NK-92 treated with Interleukin-12 subunit alpha and Interleukin-12 subunit beta, amount 100 ng/mL, for 24 hours (cell line): ENCODE measurements around the gene CCDC92.
A peak's percentile ranks its signal among the peaks of the same experiment; 100 is the strongest.

ENCODE experiments used
- DNase-seq: peaks from one replicate; lab custom pipeline; 2025; lab: John Stamatoyannopoulos, UW

CCDC92 gene, protein sequence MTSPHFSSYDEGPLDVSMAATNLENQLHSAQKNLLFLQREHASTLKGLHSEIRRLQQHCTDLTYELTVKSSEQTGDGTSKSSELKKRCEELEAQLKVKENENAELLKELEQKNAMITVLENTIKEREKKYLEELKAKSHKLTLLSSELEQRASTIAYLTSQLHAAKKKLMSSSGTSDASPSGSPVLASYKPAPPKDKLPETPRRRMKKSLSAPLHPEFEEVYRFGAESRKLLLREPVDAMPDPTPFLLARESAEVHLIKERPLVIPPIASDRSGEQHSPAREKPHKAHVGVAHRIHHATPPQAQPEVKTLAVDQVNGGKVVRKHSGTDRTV

DNA sequence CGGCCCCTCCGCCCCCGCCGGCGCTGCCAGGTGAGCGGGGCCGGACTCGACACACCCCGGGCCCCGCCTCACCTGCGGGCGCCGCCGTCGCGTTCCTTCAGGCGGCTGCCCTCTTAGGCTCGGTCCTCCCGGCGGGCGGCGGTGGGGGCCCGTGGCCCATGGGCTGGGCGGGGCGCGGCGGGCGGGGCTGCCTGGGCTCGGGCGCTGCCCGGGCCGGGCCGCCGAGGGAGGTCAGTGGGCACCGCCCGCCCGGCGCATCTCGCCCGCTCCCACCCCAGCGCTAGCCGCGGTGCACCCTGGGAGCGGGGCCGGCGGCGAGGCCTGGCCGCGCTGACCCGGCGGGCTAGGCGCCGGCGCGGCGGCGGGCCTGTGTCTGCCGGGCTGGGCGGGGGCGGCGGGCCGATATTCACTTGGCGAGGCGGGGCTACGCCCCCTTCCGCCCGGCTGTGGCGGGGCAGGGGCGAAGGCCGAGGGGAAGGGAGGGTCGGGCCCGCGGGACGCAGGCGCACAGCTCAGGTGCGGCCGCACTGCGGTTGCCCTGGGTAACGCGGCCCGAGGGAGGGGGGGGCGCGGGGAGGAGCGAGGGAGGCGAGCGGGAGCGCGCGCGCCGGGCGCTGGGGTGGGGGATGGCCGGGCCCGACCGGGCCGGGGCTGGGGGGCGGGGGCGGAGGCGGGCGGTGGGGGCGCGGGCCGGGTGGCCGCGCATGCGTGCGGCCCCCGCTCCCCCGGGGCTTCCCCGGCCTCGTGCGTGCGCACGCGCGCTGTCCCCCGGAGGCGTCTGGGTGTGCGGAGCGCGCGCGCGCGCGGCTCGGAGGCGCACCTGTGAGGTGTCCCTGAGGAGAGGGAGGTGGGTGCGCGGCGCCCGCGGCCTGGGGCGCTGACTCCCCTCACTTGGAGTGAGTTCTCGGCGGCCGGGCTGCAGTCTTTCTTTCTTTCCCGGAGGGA is at the start of gene CCDC92, which contains the start of gene ZNF664:
Gene CCDC92 (minus strand): TSS at position 375 of the 945 bp plus-strand sequence. CDS start 28,526 bp downstream, outside the sequence.
Gene ZNF664 (plus strand): TSS at position 759 of the 945 bp plus-strand sequence. CDS start 38,930 bp downstream, outside the sequence.
- DNase-seq = peak; percentile 94

DNA sequence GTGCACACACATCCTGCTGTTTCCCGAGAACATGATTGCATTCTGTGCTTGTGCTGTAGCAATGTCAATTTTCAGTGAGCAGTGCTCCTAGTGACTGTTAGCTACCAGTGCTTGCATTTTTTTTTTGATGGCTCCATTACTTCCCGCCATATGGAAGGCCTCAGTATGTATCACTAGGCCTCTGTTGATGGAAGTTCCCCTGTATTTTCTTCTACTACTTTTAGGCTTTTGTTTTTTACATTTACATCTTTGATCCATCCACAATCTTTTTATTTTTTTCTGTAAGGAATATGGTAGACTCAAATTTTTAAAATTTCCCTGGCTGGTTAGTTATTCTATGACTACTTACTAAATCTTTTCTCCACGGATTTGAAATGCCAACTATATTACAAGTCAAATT is 49.5 kb upstream of the CCDC92 start:
- DNase-seq = no peak

DNA sequence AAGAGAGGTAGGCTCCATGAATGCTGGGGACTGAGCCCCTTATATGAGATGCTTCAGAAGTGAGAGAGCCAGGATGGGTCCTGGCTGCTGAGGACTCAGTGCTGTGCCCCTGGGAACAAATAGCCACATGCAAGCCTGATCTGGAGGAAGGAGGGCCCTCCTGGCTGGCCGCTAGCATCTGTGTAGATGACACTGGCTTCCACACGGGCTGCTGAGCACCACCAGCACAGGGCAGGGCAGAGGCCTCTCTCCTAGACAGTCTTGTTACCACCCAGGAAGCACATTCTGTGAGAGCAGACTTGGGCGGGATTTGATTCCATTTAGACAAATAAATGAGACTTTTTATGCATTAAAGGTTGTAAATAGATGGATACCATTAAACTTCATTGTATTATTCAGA is 48.4 kb upstream of the CCDC92 start:
- no peak for DNase-seq

DNA sequence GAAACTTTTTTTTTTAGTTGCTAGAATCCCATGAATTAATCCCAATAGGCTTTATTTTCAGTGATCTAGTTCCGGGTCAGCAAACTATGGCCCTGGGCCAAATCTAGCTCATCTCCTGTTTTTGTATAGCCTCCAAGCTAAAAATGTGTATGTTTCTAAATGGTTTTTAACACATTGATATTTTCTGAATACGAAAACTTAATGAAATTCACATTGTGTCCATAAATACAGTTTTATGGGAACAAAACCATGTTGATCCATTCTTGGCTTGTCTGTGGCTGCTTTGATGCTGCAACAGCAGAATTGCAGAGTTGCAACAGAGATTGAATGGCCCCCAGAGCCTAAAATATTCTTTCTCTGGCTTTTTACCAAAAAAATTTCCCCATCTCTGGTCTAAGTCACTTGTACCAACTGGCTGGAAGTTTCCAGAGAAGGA is 47.9 kb upstream of the CCDC92 start:
- DNase-seq = no peak

DNA sequence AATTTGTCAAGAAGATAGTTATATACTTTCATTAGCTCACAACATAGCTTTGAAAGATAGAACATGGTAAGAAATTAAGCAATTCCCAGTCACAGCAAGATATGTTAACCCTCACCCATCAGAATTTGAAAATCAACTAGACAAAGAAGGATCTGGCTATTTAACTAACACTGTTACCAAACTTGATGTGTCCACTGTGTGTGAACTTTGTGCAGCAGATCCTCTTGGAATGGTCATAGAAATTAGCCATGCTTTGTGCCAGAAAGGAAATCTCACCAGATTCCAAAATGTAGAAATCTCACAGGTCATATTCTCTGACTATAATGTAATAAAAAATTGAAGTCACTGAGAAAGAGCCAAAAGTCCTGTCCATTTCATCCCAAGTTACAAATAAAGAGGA is 46.5 kb upstream of the CCDC92 start:
- no peak for DNase-seq

DNA sequence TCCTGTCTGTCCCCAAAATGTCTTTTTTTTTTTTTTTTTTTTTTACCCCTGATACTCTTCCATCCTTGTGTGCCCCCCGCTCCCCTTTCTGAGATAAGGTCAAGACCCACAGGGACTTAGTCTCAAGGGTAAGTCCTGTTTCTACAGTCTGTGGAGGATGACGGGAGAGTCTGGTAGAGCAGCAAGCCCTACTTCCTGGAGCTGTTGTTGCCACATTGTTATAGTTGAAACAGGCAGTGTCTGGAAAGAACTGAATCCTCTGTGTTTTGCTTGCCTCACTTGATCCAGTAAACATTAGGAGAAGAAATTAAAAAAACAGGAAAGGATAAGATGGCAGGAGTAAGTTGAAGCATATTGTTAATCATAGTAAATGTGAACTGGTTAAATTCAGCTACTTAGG is 45.9 kb upstream of the CCDC92 start:
- DNase-seq = no peak

DNA sequence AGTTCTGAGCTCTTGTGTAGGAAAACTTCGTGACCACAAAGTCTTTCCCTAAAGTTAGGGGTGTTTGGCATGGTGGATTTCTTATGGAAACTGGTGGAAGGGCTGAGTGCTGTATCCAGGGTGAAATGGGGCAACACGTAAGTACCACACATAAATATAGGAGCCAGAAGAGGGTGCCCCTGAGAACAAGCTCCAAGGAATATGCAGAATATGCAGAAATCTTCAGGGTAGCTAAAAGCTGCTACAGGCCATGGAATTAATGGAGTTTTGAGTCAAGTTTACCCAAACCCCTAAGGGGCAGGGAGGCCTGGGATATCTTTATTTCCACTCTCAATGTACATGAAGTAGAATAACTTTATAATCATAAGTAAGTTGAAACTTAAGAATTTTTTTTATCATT is 44.4 kb upstream of the CCDC92 start:
- DNase-seq = no peak

DNA sequence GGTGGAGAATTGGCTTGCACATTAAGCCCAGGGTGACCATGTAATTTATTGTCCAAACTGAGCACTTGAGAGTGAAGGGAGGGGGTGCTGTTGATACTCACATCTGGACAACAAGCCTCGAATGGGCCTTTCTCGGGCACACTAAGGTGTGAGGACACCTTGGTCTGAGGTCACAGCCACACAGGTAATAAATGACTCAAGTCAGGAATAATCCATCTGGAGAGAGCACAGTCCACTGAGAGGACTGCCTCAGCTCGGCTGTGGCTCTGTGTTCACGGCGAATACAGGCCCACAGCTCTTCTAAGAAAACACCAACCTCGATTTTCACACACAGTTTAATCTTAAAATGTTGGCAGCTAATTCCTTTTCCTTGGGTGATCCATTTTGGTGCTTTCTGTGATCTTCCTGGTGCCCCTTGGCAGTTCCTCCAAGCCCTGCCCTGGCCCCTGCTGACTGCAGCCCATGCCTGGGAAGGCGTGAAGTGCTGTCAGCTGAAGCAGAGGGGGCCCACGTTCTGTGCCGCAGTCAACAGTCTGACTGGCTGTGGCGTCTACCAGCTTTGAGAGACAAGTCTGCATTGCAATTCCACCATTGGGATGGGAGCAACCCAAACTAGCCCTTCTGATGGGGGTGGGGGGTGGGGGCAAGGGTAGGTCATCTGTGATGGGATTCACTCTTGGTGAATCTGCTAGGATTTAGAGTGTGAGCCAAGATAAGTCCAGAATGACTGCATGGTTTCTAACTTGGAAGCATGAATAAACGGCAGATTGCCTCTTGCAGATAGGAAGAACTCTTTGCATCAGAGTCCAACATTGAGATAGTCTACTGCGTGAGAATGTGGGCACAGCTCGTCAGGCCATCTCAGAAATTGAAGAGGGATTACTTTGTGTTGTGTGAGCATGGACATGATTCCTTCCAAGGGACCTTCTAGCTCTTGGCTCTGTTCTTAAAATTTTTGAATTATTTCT is 43.1 kb upstream of the CCDC92 start:
- DNase-seq = no peak

DNA sequence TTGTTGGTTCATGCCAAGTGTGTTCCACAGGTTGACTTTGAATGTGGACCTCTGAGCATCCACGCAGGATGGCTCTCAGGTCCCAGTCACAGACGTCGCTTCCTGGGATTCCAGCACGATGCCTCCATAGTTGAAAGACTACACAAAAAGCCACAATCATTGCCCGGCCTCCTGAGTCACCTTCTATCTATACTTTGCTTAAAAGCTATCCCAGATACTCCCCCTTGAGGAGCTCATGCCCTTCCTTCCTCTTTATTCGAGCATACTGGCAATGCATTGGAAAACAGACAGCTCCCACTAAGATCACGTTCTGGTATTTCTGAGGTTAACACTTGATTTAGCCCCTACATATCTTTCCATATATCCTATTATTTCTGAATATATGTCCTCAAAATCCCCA is 40.4 kb upstream of the CCDC92 start:
- no peak for DNase-seq

DNA sequence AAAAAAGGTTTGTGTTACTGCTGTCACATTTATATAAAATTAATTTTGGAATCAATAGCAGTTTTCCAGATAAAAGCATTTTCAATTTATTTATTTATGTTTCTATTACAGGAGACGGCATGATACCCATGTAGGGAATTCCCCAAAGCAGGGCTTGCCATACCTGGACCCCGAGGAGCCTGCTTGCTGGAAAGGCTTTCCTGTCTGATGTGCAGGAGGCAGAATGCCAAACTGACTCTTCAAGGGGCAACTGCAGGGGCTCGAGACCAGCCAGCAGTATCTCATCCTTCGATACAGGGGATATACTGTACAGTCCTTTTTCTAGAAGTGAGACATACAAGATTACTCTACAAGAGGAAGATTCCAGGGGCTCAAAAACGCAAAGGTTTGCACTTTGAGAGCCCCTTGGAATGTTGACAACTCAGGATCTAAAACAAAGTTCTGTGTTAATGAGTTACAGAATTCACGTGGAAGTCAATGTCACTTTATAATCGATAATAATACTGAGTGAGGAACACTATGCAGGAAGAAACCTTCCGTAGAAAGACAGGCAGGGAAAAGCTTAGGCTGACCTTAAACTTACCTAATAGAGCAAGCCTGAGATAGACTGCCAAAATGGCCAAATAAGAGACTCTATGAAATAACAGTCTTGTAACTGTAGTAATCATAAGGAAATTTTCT is 38.9 kb upstream of the CCDC92 start:
- no peak for DNase-seq

DNA sequence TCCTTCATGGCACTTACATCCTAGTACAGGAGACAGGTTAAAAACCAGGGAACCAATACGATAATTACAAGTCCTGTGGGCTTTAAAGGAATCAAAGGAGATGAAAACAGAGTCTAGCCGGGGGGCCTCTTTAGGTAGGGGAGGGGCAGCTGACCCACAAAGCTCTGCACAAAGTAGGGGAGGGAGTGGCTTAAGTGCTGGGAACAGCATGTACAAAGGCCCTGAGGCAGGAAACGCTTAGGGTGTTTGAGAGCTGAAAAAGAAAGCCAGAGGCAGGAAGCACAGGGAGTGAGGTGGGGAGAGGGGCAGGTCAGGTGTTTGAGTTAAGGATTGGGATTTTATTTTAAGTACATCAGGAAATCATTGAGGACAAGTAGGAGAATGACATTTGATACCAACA is 38.1 kb upstream of the CCDC92 start:
- no peak for DNase-seq

DNA sequence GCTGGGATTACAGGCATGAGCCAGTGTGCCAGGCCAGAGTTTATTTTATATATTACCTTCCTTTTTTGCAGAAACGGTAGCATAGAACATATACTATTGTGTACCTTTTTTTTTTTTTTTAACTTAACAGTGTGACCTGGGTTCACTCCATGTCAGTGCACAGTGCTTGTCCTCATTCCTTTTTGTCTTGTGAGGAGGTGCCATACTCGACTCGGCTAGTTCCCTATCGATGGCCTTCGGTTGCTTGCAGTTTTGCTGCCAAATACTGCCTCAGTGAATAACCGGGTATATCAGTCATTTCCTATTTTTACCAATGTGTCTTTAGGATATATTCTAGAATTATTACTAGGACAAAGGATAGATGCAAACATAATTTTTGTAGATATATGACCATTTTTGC is 37.1 kb upstream of the CCDC92 start:
- no peak for DNase-seq

DNA sequence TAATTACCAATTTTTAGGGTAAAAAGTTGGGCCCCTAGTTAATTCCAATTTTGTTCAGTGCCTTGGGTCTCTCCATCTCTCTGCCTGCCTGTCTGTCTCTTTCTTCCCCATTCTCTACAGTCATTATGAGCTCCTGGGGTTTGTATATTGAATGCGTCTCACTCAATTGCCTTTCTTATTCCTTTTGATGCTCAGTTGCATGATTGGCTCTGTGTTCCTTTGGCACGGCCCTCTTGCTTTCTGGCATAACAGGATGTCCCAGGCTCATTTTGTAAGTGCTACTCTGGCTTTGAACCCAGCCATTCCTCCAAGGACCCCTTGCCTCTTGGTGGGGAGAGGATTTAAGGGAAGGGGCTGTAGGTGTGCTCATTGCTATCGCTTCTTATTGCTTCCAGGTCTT is 36.0 kb upstream of the CCDC92 start:
- no peak for DNase-seq

DNA sequence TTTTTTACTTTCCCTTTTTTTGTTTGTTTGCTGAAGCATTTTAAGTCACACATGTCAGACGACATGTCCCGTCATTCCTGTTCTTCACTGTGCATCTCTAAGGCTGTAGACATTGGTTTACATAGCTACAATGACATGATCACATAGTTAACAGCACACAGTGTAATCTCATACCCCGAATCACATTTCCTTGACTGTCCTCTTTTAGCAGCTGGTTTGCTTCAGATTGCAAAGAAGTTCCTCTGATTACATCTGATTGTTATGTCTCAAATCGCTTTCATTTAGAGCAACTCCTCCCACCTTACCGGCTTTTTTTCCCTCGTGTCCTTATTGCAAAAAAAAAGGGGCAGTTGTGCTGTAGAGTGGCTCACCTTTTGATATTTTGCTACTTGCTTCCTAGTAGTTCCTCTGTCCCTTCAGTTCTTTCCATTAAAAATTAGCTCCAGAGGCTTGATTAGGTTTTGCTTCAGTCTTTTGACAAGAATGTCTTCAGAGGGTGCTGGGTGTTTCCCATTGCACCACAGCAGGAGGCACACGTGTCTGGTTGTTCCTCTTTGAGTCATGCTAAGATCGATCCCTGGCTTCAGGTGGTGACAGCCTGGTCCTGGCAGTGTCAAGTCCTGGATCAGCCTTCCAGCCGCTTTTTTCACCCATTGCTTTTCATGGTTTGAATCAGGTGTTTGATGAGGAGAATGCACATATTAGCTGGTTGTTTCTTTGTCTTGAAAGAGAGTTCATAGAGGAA is 35.4 kb upstream of the CCDC92 start:
- DNase-seq = no peak

DNA sequence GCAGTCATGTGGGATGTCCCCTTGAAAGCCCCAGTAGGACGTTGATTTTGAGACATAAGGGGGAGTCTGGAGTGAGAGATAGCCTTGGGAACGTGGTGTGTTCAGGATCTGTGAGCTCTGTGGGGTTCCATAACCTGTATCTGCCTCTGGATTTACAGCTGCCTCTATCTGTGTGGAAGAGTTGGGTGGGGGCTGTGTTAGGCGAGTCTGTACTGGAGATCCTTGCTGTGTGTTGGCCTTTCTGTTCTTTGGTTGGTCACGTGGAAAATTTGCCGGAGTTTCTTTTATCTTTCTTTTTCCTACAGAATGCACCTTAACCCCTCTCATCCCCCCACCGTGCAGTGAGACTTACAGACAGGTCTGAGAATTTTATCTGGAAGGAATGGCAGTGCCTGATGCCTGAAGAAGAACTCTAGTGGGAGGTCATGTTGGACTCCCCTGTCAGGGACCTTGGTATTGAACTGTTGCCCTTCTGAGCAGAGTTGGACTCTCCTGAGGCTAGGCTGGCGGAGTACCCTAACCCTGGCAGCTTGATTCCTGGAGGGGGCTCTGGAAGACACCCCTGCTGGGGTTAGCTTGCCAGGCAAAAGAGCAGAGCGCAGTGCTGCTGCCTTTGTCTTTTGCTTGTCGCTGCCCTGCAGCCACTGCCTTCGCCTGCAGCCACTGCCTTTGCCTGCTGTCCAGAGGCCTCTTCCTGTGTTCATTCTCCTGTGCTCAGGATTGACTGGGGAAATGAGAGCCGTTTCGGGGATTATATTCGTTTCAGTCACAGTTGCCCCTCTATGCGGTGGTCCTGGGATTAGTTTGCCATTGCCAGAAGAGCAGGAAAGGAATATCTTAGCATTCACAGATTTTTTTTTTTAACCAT is 34.4 kb upstream of the CCDC92 start:
- no peak for DNase-seq

DNA sequence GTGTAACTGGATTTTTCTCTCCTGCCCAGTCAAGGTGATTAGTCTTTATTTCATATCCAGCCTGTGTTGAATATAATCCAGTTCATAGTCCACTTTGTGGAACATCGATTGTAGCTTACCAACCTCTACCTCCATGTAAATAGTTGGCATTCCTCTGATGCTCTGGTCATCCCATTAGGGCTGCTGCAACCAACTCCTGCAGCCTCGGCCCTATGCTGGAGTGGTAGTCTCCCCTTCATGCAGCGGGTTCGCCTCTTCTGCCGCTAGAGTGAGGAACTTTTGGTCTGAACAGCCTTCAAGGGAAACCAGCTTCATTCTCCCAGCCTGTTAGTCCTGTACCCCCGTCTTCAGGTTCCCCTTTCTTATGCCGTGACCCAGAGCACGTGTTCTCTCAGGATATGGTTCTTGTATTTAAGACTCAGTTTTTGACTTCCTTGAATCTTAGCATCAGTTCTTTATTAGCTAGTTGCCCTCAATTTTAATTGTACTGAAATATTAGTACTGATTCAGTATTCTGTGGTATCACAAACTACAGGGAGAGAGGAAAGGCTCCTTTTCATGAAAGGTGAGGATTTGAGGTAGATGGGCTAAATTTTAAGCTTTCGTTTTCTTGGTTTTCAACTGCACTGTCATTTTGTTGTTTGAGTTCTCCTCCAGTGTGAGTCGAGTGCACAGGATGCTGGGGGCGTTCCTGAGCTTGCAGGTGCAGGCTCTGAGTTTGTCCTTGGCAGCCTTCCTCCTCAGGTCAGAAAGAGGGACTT is 33.6 kb upstream of the CCDC92 start:
- DNase-seq = no peak

DNA sequence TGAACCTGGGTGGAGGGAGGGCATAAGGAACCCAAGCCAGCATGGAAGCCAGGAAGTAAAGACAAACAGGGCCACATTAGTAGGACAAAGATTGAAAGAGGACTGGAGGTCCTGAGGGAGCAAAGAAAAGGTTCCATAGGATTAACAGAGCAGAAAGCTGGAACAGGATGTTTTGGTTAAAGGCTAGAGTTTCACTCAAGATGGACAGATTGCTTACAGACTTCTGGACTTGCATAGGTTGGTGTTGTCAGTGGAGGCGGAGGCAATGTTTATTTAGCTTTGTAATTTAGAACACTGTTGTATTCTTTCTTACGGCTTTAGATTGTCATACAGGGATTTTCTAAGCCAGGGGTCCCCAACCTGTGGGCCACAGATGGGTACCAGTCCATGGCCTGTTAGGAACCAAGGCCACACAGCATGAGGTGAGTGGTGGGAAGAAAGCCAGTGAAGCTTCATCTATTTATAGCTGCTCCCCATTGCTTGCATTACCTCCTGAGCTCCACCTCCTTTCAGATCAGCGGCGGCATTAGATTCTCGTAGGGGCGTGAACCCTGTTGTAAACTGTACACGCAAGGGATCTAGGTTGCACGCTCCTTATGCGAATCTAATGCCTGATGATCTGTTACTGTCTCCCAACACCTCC is 31.7 kb upstream of the CCDC92 start:
- no peak for DNase-seq

DNA sequence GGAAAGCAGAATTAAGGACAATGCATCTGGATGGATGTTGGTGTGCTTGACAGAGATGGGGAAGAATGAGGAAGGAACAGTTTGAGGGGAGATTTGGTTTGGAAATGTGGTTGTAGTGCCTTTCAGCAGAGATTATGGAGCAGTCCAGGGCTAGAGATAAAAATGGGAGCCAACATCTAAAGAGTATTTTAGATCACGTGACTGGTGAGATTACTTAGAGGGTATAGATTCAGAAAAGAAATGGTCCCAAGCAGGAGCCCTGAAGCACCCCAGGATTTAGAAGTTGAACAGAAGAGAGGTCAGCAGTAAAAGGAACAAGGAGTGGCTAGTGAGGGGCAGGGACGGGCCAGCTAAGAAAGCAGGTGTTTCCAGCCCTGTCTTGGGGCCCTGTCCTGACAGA is 30.0 kb upstream of the CCDC92 start:
- DNase-seq = no peak
